ENCODE results near the gene CCHCR1. TPM values are rescaled to one million over a fixed set of nuclear protein-coding genes. Genes with fewer than 3 reads are reported as not detected.

The CCHCR1 gene
- total RNA-seq, 1 donor from 2014 or later, result 21.7 TPM

DNA sequence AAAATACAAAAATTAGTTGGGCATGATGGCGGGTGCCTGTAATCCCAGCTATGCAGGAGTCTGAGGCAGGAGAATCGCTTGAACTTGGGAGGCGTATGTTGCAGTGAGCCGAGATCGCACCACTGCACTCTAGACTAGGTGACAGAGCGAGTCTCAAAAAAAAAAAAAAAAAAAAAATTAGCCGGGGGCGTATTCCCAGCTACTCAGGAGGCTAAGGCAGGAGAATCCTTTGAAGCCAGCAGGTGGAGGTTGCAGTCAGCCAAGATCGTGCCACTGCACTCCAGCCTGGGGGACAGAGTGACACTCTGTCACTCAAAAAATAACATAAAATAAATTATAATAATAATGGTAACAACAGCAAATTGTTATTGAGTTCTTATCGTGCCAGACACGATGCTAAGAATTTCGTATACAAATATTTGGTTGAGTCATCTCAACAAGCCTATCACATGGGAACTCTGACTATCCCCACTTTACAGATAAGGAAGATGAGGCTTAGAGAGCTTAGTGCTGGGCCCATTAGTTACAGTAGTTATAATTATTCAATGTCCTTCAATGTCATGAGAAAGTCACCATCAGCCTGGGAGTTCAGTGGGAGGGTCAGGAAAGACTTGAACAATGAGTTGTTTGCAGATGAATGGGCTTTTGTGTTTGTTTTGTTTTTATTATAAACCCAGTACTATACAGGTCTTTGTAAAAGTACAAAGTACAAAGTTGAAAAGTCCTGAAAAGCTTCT, 64.7 kb downstream of the CCHCR1 start:
- TF ChIP-seq, protein P1, sequence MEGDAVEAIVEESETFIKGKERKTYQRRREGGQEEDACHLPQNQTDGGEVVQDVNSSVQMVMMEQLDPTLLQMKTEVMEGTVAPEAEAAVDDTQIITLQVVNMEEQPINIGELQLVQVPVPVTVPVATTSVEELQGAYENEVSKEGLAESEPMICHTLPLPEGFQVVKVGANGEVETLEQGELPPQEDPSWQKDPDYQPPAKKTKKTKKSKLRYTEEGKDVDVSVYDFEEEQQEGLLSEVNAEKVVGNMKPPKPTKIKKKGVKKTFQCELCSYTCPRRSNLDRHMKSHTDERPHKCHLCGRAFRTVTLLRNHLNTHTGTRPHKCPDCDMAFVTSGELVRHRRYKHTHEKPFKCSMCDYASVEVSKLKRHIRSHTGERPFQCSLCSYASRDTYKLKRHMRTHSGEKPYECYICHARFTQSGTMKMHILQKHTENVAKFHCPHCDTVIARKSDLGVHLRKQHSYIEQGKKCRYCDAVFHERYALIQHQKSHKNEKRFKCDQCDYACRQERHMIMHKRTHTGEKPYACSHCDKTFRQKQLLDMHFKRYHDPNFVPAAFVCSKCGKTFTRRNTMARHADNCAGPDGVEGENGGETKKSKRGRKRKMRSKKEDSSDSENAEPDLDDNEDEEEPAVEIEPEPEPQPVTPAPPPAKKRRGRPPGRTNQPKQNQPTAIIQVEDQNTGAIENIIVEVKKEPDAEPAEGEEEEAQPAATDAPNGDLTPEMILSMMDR (IDR thresholded peaks at IDR 0.05; ENCODE audit: unreplicated experiment), result no peak
- DNase-seq (ENCODE audit: low spot score), result no peak
- Mint-ChIP-seq H3K9me3 (ENCODE audit: unreplicated experiment) (no peaks in the 10 kb centered on the region), H3K36me3 (ENCODE audit: low read depth, unreplicated experiment) (no peaks in the 10 kb centered on the region), H3K4me1 (ENCODE audit: unreplicated experiment) (peaks cover 24% of the 10 kb centered on the region), H3K27me3 (ENCODE audit: unreplicated experiment) (no peaks in the 10 kb centered on the region), H3K27ac (ENCODE audit: unreplicated experiment) (no peak overlapping the region), H3K4me3 (ENCODE audit: unreplicated experiment) (no peak overlapping the region)

Other genes starting within 250 kb of the CCHCR1 start
- 47.6 TPM for gene GTF2H4, start 249.6 kb downstream of the CCHCR1 start, total RNA-seq (ENCODE audit: unreplicated experiment)
- 20.0 TPM for gene VARS2, start 243.6 kb downstream of the CCHCR1 start, total RNA-seq (ENCODE audit: unreplicated experiment)
- 2.8 TPM for gene SFTA2, start 225.6 kb downstream of the CCHCR1 start, total RNA-seq (ENCODE audit: unreplicated experiment)
- not detected for gene MUCL3, start 216.8 kb downstream of the CCHCR1 start, total RNA-seq (ENCODE audit: unreplicated experiment)
- gene MUC21, start 174.1 kb downstream of the CCHCR1 start, total RNA-seq (ENCODE audit: unreplicated experiment), result 0.10 TPM
- gene MUC22, start 147.3 kb downstream of the CCHCR1 start, total RNA-seq (ENCODE audit: unreplicated experiment), result not detected
- not detected for gene C6orf15, start 45.2 kb downstream of the CCHCR1 start, total RNA-seq (ENCODE audit: unreplicated experiment)
- gene PSORS1C1, start 43.0 kb downstream of the CCHCR1 start, total RNA-seq (ENCODE audit: unreplicated experiment), result 0.54 TPM
- not detected for gene CDSN, start 37.4 kb downstream of the CCHCR1 start, total RNA-seq (ENCODE audit: unreplicated experiment)
- gene PSORS1C2, start 18.7 kb downstream of the CCHCR1 start, total RNA-seq (ENCODE audit: unreplicated experiment), result 0.38 TPM
- 17.2 TPM for gene TCF19, start 787 bp upstream of the CCHCR1 start, total RNA-seq (ENCODE audit: unreplicated experiment)
- 88.7 TPM for gene POU5F1, start 12.9 kb upstream of the CCHCR1 start, total RNA-seq (ENCODE audit: unreplicated experiment)
- gene HLA-C, start 114.3 kb upstream of the CCHCR1 start, total RNA-seq (ENCODE audit: unreplicated experiment), result 177 TPM
- 301 TPM for gene HLA-B, start 199.4 kb upstream of the CCHCR1 start, total RNA-seq (ENCODE audit: unreplicated experiment)
- 16.6 TPM for gene MICA, start 245.8 kb upstream of the CCHCR1 start, total RNA-seq (ENCODE audit: unreplicated experiment)